Loucy (cell line): Measurements from ENCODE around the gene SYT1.

ENCODE experiments used
- EZH2phosphoT487 ChIP-seq: fragments of 200-600 bp; IDR thresholded peaks from 2 replicates; pipeline ENCODE4 v1.6.1; 2018; ENCODE audit warnings: antibody characterized with exemption, mild to moderate bottlenecking, moderate library complexity, borderline replicate concordance
- TF ChIP-seq, protein P1 (sequence below): fragments of 200-600 bp; sonication (generic); conservative IDR thresholded peaks from 2 replicates; pipeline ENCODE4 v1.5.1; 2014; ENCODE audit warnings: mild to moderate bottlenecking, antibody characterized with exemption, low read length

DNA sequence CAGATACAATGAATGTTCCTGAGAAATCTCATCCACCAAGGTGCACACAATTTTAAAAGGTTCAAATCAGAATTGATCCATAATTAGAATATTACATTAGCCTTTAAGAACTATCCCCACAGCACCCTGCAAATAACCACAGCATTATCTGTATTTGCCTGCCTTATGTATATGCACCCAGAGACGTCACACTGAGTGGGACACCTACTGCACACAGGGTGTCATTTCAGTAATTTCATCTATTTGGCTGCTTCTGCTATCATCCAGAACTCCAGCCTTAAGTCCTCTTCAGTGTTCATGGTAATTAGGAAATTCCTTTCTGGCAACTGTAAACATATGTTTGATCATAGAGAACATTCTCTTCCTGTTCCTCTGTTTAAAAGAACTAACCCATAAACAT lies 298.4 kb downstream of the SYT1 start:
- TF ChIP-seq, protein P1, sequence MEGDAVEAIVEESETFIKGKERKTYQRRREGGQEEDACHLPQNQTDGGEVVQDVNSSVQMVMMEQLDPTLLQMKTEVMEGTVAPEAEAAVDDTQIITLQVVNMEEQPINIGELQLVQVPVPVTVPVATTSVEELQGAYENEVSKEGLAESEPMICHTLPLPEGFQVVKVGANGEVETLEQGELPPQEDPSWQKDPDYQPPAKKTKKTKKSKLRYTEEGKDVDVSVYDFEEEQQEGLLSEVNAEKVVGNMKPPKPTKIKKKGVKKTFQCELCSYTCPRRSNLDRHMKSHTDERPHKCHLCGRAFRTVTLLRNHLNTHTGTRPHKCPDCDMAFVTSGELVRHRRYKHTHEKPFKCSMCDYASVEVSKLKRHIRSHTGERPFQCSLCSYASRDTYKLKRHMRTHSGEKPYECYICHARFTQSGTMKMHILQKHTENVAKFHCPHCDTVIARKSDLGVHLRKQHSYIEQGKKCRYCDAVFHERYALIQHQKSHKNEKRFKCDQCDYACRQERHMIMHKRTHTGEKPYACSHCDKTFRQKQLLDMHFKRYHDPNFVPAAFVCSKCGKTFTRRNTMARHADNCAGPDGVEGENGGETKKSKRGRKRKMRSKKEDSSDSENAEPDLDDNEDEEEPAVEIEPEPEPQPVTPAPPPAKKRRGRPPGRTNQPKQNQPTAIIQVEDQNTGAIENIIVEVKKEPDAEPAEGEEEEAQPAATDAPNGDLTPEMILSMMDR, result no peak
- no peak for TF ChIP-seq EZH2phosphoT487
